SK-N-SH (cell line): ENCODE results near the gene CEP126. TPM values are rescaled to one million over a fixed set of nuclear protein-coding genes. Genes with fewer than 3 reads are reported as not detected.
A peak's percentile ranks its signal among the peaks of the same experiment; 100 is the strongest.

ENCODE experiments used
- CTCF ChIA-PET: fragments of 300-600, 350-600 bp; formaldehyde crosslinking; extraction: SDS; loops from one replicate; lab custom pipeline; 2021; lab: Yijun Ruan, JAX
- POLR2A ChIA-PET: fragments of 350-600 bp; sonication (Branson Sonifier 250); formaldehyde crosslinking; extraction: SDS; loops from one replicate; lab custom pipeline; 2020; ENCODE audit warnings: antibody characterized with exemption, inconsistent platforms; lab: Yijun Ruan, JAX
- DNase-seq: peaks from one replicate; pipeline ENCODE4 v3.0.0; 2012
- H2AFZ ChIP-seq: fragments of 200-600 bp; sonication (generic); 2 replicates; pipeline ENCODE4 v1.8.1; 2016; ENCODE audit warnings: antibody characterized with exemption, mild to moderate bottlenecking, low read depth
- H3F3A ChIP-seq: fragments of 200-600 bp; sonication (generic); replicated peaks from 2 replicates; pipeline ENCODE3; 2016; ENCODE audit warnings: antibody characterized with exemption, mild to moderate bottlenecking; ENCODE audit not compliant: insufficient read depth
- H3K27ac ChIP-seq, 2 experiments: fragments of 200-500 bp in 1 of 2; fragments of 200-600 bp in 1 of 2; sonication (Bioruptor generic) in 1 of 2; sonication (generic), shearing (Covaris generic) in 1 of 2; 2 replicates each; pipeline versions ENCODE4 v1.5.1 to v1.6.1; 2014 to 2016; ENCODE audit warnings: low read depth in 2 of 2, inconsistent platforms in 1 of 2, low read length in 1 of 2, mild to moderate bottlenecking in 1 of 2, mixed read lengths in 1 of 2
- H3K27me3 ChIP-seq: fragments of 200-600 bp; sonication (generic), shearing (Covaris generic); 2 replicates; pipeline ENCODE4 v1.6.1; 2016; ENCODE audit warnings: mixed run types; ENCODE audit not compliant: insufficient read depth
- H3K36me3 ChIP-seq, 2 experiments: fragments of 200-500 bp in 1 of 2; fragments of 200-600 bp in 1 of 2; sonication (Bioruptor generic) in 1 of 2; sonication (generic) in 1 of 2; replicated peaks in 1 of 2; 2 replicates each; pipeline versions ENCODE3 to v1.5.1; 2014 to 2016; ENCODE audit warnings: low read length in 1 of 2, mild to moderate bottlenecking in 1 of 2; ENCODE audit not compliant: insufficient read depth in 2 of 2, control insufficient read depth in 1 of 2
- H3K4me1 ChIP-seq, 2 experiments: fragments of 200-500 bp in 1 of 2; fragments of 200-600 bp in 1 of 2; sonication (Bioruptor generic) in 1 of 2; sonication (generic), shearing (Covaris generic) in 1 of 2; 2 replicates each; pipeline versions ENCODE4 v1.5.1 to v1.6.1; 2014 to 2016; ENCODE audit warnings: low read depth in 1 of 2, low read length in 1 of 2, mixed run types in 1 of 2; ENCODE audit not compliant: insufficient read depth in 2 of 2, control insufficient read depth in 1 of 2
- H3K4me2 ChIP-seq: fragments of 200-600 bp; sonication (generic), shearing (Covaris generic); 2 replicates; pipeline ENCODE4 v1.6.1; 2017; ENCODE audit warnings: mixed run types
- H3K4me3 ChIP-seq, 2 experiments: fragments of 200-500 bp in 1 of 2; fragments of 200-600 bp in 1 of 2; sonication (Bioruptor generic) in 1 of 2; sonication (generic), shearing (Covaris generic) in 1 of 2; 2 replicates each; pipeline versions ENCODE4 v1.5.1 to v1.8.1; 2014 to 2016; ENCODE audit warnings: low read depth in 2 of 2, inconsistent platforms in 1 of 2, low read length in 1 of 2, mild to moderate bottlenecking in 1 of 2, mixed read lengths in 1 of 2, moderate library complexity in 1 of 2
- H3K79me2 ChIP-seq: fragments of 200-600 bp; sonication (generic); 2 replicates; pipeline ENCODE4 v1.8.1; 2017; ENCODE audit warnings: mild to moderate bottlenecking; ENCODE audit not compliant: insufficient read depth
- H3K9ac ChIP-seq: fragments of 200-600 bp; sonication (generic); 2 replicates; pipeline ENCODE4 v1.6.1; 2017; ENCODE audit warnings: mixed run types
- H3K9me2 ChIP-seq: fragments of 200-600 bp; sonication (generic); 2 replicates; pipeline ENCODE4 v1.6.1; 2017; ENCODE audit warnings: mixed run types
- H3K9me3 ChIP-seq: fragments of 200-600 bp; sonication (generic); 2 replicates; pipeline ENCODE4 v1.6.1; 2017; ENCODE audit warnings: mixed run types, mild to moderate bottlenecking, moderate library complexity
- H4K20me1 ChIP-seq: fragments of 200-600 bp; sonication (generic); 2 replicates; pipeline ENCODE4 v1.6.1; 2017; ENCODE audit warnings: mild to moderate bottlenecking, mixed run types; ENCODE audit not compliant: insufficient read depth
- CHD2 ChIP-seq: fragments of 150-350 bp; IDR thresholded peaks from 2 replicates; pipeline ENCODE4 v1.6.1; 2018; ENCODE audit warnings: low read length; ENCODE audit not compliant: partially characterized antibody
- CTCF ChIP-seq: fragments of 200-600 bp; sonication (generic); IDR thresholded peaks from 2 replicates; pipeline ENCODE4 v1.6.1; 2017; ENCODE audit warnings: antibody characterized with exemption, mild to moderate bottlenecking, moderate library complexity
- EP300 ChIP-seq, 2 experiments: IDR thresholded peaks; 2 replicates each; pipeline versions ENCODE4 v1.4.0 to v1.6.1; 2012; ENCODE audit warnings: borderline replicate concordance in 1 of 2, low read depth in 1 of 2, low read length in 1 of 2
- FOXM1 ChIP-seq: IDR thresholded peaks from 2 replicates; pipeline ENCODE4 v1.4.0; 2012; ENCODE audit warnings: low read depth, mild to moderate bottlenecking
- GABPA ChIP-seq: IDR thresholded peaks from 2 replicates; pipeline ENCODE4 v1.4.0; 2012; ENCODE audit warnings: low read depth, mild to moderate bottlenecking
- GATA2 ChIP-seq: sonication (generic); formaldehyde crosslinking; IDR thresholded peaks from 2 replicates; pipeline ENCODE4 v1.5.0; 2020; ENCODE audit warnings: mild to moderate bottlenecking, missing genetic modification reagents
- IRF3 ChIP-seq: fragments of 150-350 bp; IDR thresholded peaks from 2 replicates; pipeline ENCODE4 v1.6.1; 2016; ENCODE audit warnings: mild to moderate bottlenecking, low read depth, low read length
- MAX ChIP-seq: IDR thresholded peaks from 2 replicates; pipeline ENCODE4 v1.4.0; 2012; ENCODE audit warnings: low read depth
- MEF2A ChIP-seq: IDR thresholded peaks from 2 replicates; pipeline ENCODE4 v1.4.0; 2012; ENCODE audit warnings: low read depth, borderline replicate concordance
- MXI1 ChIP-seq: IDR thresholded peaks from 2 replicates; pipeline ENCODE4 v1.6.1; 2012; ENCODE audit warnings: mild to moderate bottlenecking, low read depth, low read length, improper control_type of control experiment
- NFIC ChIP-seq: IDR thresholded peaks from 2 replicates; pipeline ENCODE4 v1.4.0; 2012; ENCODE audit warnings: borderline replicate concordance
- NRF1 ChIP-seq: IDR thresholded peaks from 2 replicates; pipeline ENCODE4 v1.6.1; 2012; ENCODE audit warnings: low read depth, mild to moderate bottlenecking, low read length
- PBX3 ChIP-seq: IDR thresholded peaks from 2 replicates; pipeline ENCODE4; 2012
- RCOR1 ChIP-seq: fragments of 150-350 bp; IDR thresholded peaks from 2 replicates; pipeline ENCODE4 v1.6.1; 2017; ENCODE audit warnings: antibody characterized with exemption, low read length
- RFX5 ChIP-seq: IDR thresholded peaks from 2 replicates; pipeline ENCODE4 v1.6.1; 2012; ENCODE audit warnings: mild to moderate bottlenecking, improper control_type of control experiment, low read length
- RXRA ChIP-seq: IDR thresholded peaks from 2 replicates; pipeline ENCODE4 v1.4.0; 2012; ENCODE audit warnings: low read depth, mild to moderate bottlenecking, borderline replicate concordance
- SMC3 ChIP-seq: IDR thresholded peaks from 2 replicates; pipeline ENCODE4 v1.6.1; 2012; ENCODE audit warnings: low read depth, low read length, improper control_type of control experiment
- TAF1 ChIP-seq: IDR thresholded peaks from 2 replicates; pipeline ENCODE4 v1.6.1; 2012; ENCODE audit warnings: low read depth, mild to moderate bottlenecking, low read length, moderate library complexity, borderline replicate concordance
- TCF12 ChIP-seq: IDR thresholded peaks from 2 replicates; pipeline ENCODE4 v1.4.0; 2012
- USF2 ChIP-seq: fragments of 150-350 bp; IDR thresholded peaks from 2 replicates; pipeline ENCODE4 v1.6.1; 2017; ENCODE audit warnings: antibody characterized with exemption, low read length, low read depth, borderline replicate concordance
- YY1 ChIP-seq: IDR thresholded peaks from 2 replicates; pipeline ENCODE4 v1.4.0; 2012; ENCODE audit warnings: low read depth, mild to moderate bottlenecking
- ZBTB33 ChIP-seq: IDR thresholded peaks from 2 replicates; pipeline ENCODE4 v1.4.0; 2012; ENCODE audit warnings: low read depth, borderline replicate concordance
- WGBS: methylation state at CpG from one replicate; pipeline ENCODE4 v1.1.6; 2017; ENCODE audit warnings: low lambda C conversion rate; 5-methylcytosine and 5-hydroxymethylcytosine counted together
- polyA plus RNA-seq, 3 experiments: library from polyadenylated mRNA; depleted of rRNA; stranded (reverse); fragments of >200 nt; gene quantifications; 2 replicates each; pipeline ENCODE4 v1.2.3, GENCODE V29; 2012

The CEP126 gene
- polyA plus RNA-seq, 1 of the 3 experiments (the other 2 are of a cell fraction) = 1.4 TPM

GRCh38 chr11:101913656-101914055 is 1.2 kb upstream of the CEP126 start:
- H3K4me1 ChIP-seq = peaks cover 0 to 7% of the 10 kb centered on the region in 2 experiments; a peak in 2 of 4 replicates
- H3F3A ChIP-seq = peaks cover 21% of the 10 kb centered on the region
- no peaks in the 10 kb centered on the region for H3K27me3 ChIP-seq
- H3K4me3 ChIP-seq = no peak overlapping the region
- 77% methylated on average over 5 of the region's 5 CpGs for WGBS
- no peaks in the 10 kb centered on the region for H3K9me2 ChIP-seq
- no peaks in the 10 kb centered on the region for H3K79me2 ChIP-seq
- H4K20me1 ChIP-seq = no peaks in the 10 kb centered on the region
- DNase-seq = no peak
- no peaks in the 10 kb centered on the region for H3K9me3 ChIP-seq
- peak overlapping the region; percentile 85; the same call in 1 of the 2 replicates for H2AFZ ChIP-seq
- ChIA-PET CTCF (interaction anchor here (1.4 kb wide), 1 partner anchor 94 kb away, joined by 4 read pairs; no protein-coding TSS in a partner anchor), POLR2A (no interaction called here)
- no peak for TF ChIP-seq IRF3
- no peak for TF ChIP-seq MEF2A
- TF ChIP-seq CTCF = no peak
- no peak for TF ChIP-seq TCF12
- TF ChIP-seq NRF1 = no peak
- no peak for TF ChIP-seq PBX3
- no peak for TF ChIP-seq MAX
- no peak for TF ChIP-seq USF2
- no peak for TF ChIP-seq RXRA
- H3K4me2 ChIP-seq = peak overlapping the region; percentile 77; the same call in 1 of the 2 replicates
- peak overlapping the region in 1 of 2 experiments; percentile 95; a peak in 1 of 4 replicates for H3K27ac ChIP-seq
- no peaks in the 10 kb centered on the region for H3K36me3 ChIP-seq
- H3K9ac ChIP-seq = peak overlapping the region; percentile 86; the same call in 1 of the 2 replicates

- H3F3A ChIP-seq = peaks cover 21% of the 10 kb centered on the region
- H2AFZ ChIP-seq = peak overlapping the region; percentile 85
- ChIA-PET POLR2A (interaction anchor here (0.6 kb wide), 1 partner anchor 33 kb away, joined by 4 read pairs; no protein-coding TSS in a partner anchor), CTCF (interaction anchor here (1.2 to 1.5 kb wide), 4 partner anchors 8 to 93 kb away, joined by 3 to 7 read pairs (median 4); no protein-coding TSS in a partner anchor)
- no peak for DNase-seq
- H3K9me2 ChIP-seq = no peaks in the 10 kb centered on the region
- peak overlapping the region; percentile 86 for H3K9ac ChIP-seq
- peak overlapping the region; percentile 77 for H3K4me2 ChIP-seq
- WGBS = 3% methylated on average over 6 of the region's 6 CpGs
- no peaks in the 10 kb centered on the region for H3K27me3 ChIP-seq
- H3K4me1 ChIP-seq = peaks cover 0 to 7% of the 10 kb centered on the region in 2 experiments; a peak in 2 of 4 replicates
- H3K4me3 ChIP-seq = peak overlapping the region; percentile 78 to 82
- H3K79me2 ChIP-seq = no peaks in the 10 kb centered on the region
- H4K20me1 ChIP-seq = no peaks in the 10 kb centered on the region
- H3K36me3 ChIP-seq = no peaks in the 10 kb centered on the region
- H3K27ac ChIP-seq = peak overlapping the region; percentile 64 to 95
- no peaks in the 10 kb centered on the region for H3K9me3 ChIP-seq
- TF ChIP-seq RFX5 (no peak), EP300 (IDR thresholded peaks at IDR 0.05; ENCODE audit: borderline replicate concordance in 1 of 2, low read depth in 1 of 2, low read length in 1 of 2) (no peak), SMC3 (no peak), MXI1 (no peak), MEF2A (no peak), CHD2 (no peak), RCOR1 (no peak), NFIC (no peak), GABPA (no peak), FOXM1 (no peak), GATA2 (CRISPR knock-in tag) (no peak), YY1 (no peak), TAF1 (no peak), TCF12 (no peak), ZBTB33 (no peak)
Observed at GRCh38 chr11:101914341-101914737, 471 bp upstream of the CEP126 start.
